Vagina (tissue), 2 donors: ENCODE measurements around the gene COMMD2.

Source experiments
- CTCF ChIP-seq, 3 experiments: fragments of 450-650 bp in 2 of 3; fragments of 200-600 bp in 1 of 3; sonication (generic) in 1 of 3; IDR thresholded peaks; one replicate each; pipeline ENCODE4 v1.5.1; 2017 to 2019; ENCODE audit warnings: antibody characterized with exemption in 3 of 3, mild to moderate bottlenecking in 2 of 3, moderate library complexity in 2 of 3
- POLR2AphosphoS5 ChIP-seq, 2 donors: sonication (generic); formaldehyde crosslinking; IDR thresholded peaks; one replicate each; pipeline ENCODE4 v1.9.0; 2017; ENCODE audit warnings: antibody characterized with exemption in 2 of 2, mild to moderate bottlenecking in 2 of 2, low read depth in 1 of 2; ENCODE audit not compliant: insufficient read depth in 1 of 2

GRCh38 chr3:149753717-149754116 is 1.4 kb upstream of the COMMD2 start:
- TF ChIP-seq CTCF (IDR thresholded peaks at IDR 0.05) (no peak), POLR2AphosphoS5 (IDR thresholded peaks at IDR 0.05; ENCODE audit: insufficient read depth in 1 of 2, low read depth in 1 of 2) (no peak)
